ENCODE data around the gene RNASEH2A. TPM values are rescaled to one million over a fixed set of nuclear protein-coding genes. Genes with fewer than 3 reads are reported as not detected.

Gene RNASEH2A
- total RNA-seq, 4 donors from 2014 or later, result 2.7 to 17.5 (median 4.0) TPM; not detected in 1

DNA sequence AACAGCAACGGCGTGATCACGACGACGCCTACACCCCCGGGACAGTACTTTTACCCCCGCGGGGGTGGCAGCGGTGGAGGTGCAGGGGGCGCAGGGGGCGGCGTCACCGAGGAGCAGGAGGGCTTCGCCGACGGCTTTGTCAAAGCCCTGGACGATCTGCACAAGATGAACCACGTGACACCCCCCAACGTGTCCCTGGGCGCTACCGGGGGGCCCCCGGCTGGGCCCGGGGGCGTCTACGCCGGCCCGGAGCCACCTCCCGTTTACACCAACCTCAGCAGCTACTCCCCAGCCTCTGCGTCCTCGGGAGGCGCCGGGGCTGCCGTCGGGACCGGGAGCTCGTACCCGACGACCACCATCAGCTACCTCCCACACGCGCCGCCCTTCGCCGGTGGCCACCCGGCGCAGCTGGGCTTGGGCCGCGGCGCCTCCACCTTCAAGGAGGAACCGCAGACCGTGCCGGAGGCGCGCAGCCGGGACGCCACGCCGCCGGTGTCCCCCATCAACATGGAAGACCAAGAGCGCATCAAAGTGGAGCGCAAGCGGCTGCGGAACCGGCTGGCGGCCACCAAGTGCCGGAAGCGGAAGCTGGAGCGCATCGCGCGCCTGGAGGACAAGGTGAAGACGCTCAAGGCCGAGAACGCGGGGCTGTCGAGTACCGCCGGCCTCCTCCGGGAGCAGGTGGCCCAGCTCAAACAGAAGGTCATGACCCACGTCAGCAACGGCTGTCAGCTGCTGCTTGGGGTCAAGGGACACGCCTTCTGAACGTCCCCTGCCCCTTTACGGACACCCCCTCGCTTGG, 14.1 kb upstream of the RNASEH2A start:
- TF ChIP-seq POLR2AphosphoS5 (IDR thresholded peaks at IDR 0.05) (peak; percentile 77 to 97 (median 87)), POLR2A (IDR thresholded peaks at IDR 0.05) (peak; percentile 59), EP300 (IDR thresholded peaks at IDR 0.05; ENCODE audit: low read depth) (no peak)
- TF ChIP-seq, protein P1, sequence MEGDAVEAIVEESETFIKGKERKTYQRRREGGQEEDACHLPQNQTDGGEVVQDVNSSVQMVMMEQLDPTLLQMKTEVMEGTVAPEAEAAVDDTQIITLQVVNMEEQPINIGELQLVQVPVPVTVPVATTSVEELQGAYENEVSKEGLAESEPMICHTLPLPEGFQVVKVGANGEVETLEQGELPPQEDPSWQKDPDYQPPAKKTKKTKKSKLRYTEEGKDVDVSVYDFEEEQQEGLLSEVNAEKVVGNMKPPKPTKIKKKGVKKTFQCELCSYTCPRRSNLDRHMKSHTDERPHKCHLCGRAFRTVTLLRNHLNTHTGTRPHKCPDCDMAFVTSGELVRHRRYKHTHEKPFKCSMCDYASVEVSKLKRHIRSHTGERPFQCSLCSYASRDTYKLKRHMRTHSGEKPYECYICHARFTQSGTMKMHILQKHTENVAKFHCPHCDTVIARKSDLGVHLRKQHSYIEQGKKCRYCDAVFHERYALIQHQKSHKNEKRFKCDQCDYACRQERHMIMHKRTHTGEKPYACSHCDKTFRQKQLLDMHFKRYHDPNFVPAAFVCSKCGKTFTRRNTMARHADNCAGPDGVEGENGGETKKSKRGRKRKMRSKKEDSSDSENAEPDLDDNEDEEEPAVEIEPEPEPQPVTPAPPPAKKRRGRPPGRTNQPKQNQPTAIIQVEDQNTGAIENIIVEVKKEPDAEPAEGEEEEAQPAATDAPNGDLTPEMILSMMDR (IDR thresholded peaks at IDR 0.05), result peak in 1 of 5 experiments; percentile 20
- Histone ChIP-seq H3K36me3 (no peaks in the 10 kb centered on the region), H3K9me3 (no peaks in the 10 kb centered on the region), H3K4me3 (peak overlapping the region; percentile 38 to 90 (median 87)), H3K4me1 (peaks cover 21 to 60% (median 47%) of the 10 kb centered on the region in 4 donors), H3K27me3 (no peaks in the 10 kb centered on the region), H3K27ac (peak overlapping the region; percentile 97 to 99 (median 98))
- 0% methylated on average over 51 of the region's 84 CpGs; no CpG with 5 or more reads in 1 of the 2 donors for WGBS, 2 donors (ENCODE audit: low coverage in 1 of 2)
- intact Hi-C loops (cut with DNase I; ENCODE audit: low total_unique reads), result no loop called here
- DNase-seq, result peak; percentile 79
- in situ Hi-C loops (cut with MboI; ENCODE audit: low pct_ligation_motif_present in 1 of 4, low pct_unique_long_range_greater_than_20kb in 1 of 4, low sequenced_read_pairs in 3 of 4), result no loop called here

GRCh38 chr19:12792853-12793289, 13.5 kb upstream of the RNASEH2A start:
- TF ChIP-seq POLR2AphosphoS5 (IDR thresholded peaks at IDR 0.05) (no peak), POLR2A (IDR thresholded peaks at IDR 0.05) (no peak), EP300 (IDR thresholded peaks at IDR 0.05; ENCODE audit: low read depth) (no peak)
- TF ChIP-seq, protein P1 (IDR thresholded peaks at IDR 0.05), result no peak
- Histone ChIP-seq H3K4me1 (peaks cover 14 to 54% (median 41%) of the 10 kb centered on the region in 4 donors), H3K9me3 (no peaks in the 10 kb centered on the region), H3K27me3 (no peaks in the 10 kb centered on the region), H3K27ac (peak overlapping the region; percentile 97 to 99 (median 98)), H3K36me3 (no peaks in the 10 kb centered on the region), H3K4me3 (peak overlapping the region; percentile 38 to 90 (median 87))
- WGBS, 2 donors (ENCODE audit: low coverage in 1 of 2), result 0 to 1% methylated on average over 16 to 22 of the region's 22 CpGs
- in situ Hi-C loops (cut with MboI; ENCODE audit: low pct_ligation_motif_present in 1 of 4, low pct_unique_long_range_greater_than_20kb in 1 of 4, low sequenced_read_pairs in 3 of 4) (no loop called here), intact Hi-C loops (cut with DNase I; ENCODE audit: low total_unique reads) (no loop called here)
- DNase-seq, result peak; percentile 57

GRCh38 chr19:12793290-12794195, 12.8 kb upstream of the RNASEH2A start:
- peak overlapping the region; percentile 97 to 99 (median 98) for H3K27ac ChIP-seq
- H3K4me3 ChIP-seq, result peak overlapping the region; percentile 42 to 90 (median 87)
- TF ChIP-seq, protein P1 (IDR thresholded peaks at IDR 0.05), result peak in 1 of 5 experiments; percentile 25
- peak; percentile 88 for TF ChIP-seq POLR2A (IDR thresholded peaks at IDR 0.05)
- peak; percentile 95 to 97 (median 97) for TF ChIP-seq POLR2AphosphoS5 (IDR thresholded peaks at IDR 0.05)
- TF ChIP-seq EP300 (IDR thresholded peaks at IDR 0.05; ENCODE audit: low read depth), result peak; percentile 97
- peaks cover 8 to 47% (median 34%) of the 10 kb centered on the region in 4 donors for H3K4me1 ChIP-seq
- WGBS, 2 donors (ENCODE audit: low coverage in 1 of 2), result 0 to 1% methylated on average over 2 to 44 of the region's 81 CpGs
- in situ Hi-C loops (cut with MboI; ENCODE audit: low pct_ligation_motif_present in 1 of 4, low pct_unique_long_range_greater_than_20kb in 1 of 4, low sequenced_read_pairs in 3 of 4), result no loop called here
- peak; percentile 95 for DNase-seq
- no peaks in the 10 kb centered on the region for H3K36me3 ChIP-seq
- intact Hi-C loops (cut with DNase I; ENCODE audit: low total_unique reads), result no loop called here
- H3K27me3 ChIP-seq, result no peaks in the 10 kb centered on the region
- no peaks in the 10 kb centered on the region for H3K9me3 ChIP-seq
